GM19351 (cell line): Measurements from ENCODE around the gene IRX2.

Experiments used
- ATAC-seq: cut with Tn5 transposase; IDR thresholded peaks from one replicate; pipeline ENCODE4 v1.9.1; 2021; ENCODE audit warnings: mild to moderate bottlenecking, moderate library complexity; ENCODE audit not compliant: unreplicated experiment

IRX2 gene

DNA sequence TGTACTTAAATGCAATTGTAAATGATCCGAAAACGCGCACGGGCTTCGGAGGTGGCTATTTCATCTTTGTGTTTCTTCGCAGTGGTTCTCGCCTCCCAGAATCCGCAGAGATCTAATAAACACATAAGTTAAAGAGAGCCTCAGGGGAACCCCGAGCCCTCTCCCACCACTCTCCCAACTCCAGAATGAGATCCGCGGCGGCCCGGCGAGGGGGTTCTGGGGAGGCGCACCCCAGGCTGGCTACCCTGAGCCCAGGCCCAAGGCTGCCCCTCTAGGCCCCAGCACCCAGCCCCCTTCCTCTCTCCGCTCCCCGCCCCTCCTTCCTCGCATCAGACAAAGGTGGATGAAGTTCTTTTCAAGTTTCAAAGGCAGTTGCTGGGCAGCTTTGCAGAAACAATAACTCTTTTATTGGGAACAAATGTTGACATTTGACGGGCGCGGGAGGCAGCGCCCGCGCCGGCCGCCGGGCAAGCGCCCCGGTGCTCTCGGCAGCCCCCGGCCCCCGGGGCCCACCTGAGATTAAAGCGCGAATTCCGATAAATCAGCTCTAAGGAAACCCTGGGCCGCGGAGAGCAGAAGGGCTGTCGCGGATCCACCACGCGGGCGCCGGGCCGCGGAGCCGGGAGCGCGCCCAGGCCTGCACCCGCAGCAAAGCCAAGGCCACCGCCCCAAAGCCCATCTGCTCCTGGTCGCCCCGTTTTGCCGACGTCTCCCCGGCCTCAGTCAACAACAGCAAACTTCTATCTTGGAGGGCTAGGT is 8.4 kb downstream of the IRX2 start:
- no peak for ATAC-seq

DNA sequence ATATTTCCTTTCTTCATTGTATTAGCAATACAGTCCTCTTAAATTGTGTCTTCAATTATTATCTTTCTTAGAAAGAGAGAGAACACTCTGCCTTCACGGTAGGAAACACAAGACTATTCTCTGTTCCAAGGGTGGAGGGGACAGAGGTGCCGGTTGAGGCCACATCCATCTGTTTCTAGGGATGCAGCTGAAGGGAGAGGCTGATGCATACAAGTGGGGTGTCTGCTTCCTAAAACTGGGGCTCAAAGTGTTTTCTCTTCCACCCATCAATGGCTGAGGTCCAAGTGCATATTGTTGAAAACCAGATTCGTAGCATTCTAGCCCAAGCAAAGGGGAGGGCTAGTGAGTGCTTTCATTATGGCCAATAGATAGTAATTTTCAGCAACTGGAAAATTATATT is 9.5 kb downstream of the IRX2 start:
- ATAC-seq = no peak

- no peak for ATAC-seq
Measured at GRCh38 chr5:2740876-2741555, 10.5 kb downstream of the IRX2 start.

GRCh38 chr5:2740051-2740875 is 11.2 kb downstream of the IRX2 start:
- no peak for ATAC-seq

DNA sequence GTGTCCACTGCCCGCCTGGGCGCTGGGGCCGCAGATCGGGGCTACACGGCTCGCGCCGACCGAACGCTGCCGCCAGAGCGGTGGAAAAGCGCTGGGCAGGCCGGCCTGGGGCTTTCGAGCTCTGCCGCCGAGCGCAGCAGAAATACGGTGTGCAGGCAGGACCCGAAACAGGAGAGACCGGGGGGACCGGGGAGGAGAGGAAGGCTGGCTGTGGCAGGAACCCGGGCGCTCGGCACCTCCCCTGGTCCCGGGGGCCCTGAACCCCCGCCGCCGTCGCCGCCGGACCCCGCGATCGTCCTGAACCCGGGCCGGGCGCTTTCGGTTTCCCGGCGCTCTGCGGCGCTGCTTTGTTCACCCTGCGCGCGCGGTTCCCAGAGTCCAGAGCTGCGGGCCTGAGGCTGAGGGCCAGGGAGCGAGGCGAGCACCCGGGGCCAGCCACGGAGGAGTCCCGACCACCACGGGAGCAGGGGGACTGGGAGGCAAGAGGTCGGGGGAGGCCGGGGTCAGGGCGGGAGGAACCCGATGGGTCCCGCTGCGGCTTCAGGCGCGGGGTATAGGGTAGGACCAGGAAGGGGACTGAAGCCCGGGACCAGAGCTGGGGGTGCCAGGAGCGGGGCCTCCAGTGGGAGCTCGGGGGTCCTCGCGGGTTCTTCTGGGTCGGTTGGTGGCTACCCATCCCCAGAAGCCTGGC is 12.0 kb downstream of the IRX2 start:
- no peak for ATAC-seq

- ATAC-seq = no peak
Measured at GRCh38 chr5:2738700-2739359, 12.6 kb downstream of the IRX2 start.

- no peak for ATAC-seq
Measured at GRCh38 chr5:2738156-2738699, 13.2 kb downstream of the IRX2 start.

- ATAC-seq = no peak
Measured at GRCh38 chr5:2737273-2738155, 14.0 kb downstream of the IRX2 start.

DNA sequence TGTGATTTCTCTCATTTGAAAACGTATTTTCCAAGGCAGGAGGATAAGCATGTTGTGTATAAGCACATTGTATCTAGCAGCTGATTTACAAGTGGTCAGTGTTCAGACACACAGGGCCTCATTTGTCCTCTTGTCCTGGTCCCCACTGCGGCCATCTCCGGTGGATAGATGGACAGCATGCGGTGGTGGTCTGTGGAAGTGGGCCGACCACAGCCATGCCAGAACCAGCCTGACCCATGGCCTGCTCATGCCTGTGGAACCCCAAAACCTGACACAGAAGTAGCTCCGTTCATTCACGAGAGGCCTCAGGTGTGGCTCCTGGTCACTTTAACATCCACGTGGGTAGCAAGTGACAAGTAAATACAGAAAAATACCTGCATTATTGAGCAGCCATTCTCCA is 14.6 kb downstream of the IRX2 start:
- no peak for ATAC-seq

- no peak for ATAC-seq
Measured at GRCh38 chr5:2735996-2736395, 15.5 kb downstream of the IRX2 start.

DNA sequence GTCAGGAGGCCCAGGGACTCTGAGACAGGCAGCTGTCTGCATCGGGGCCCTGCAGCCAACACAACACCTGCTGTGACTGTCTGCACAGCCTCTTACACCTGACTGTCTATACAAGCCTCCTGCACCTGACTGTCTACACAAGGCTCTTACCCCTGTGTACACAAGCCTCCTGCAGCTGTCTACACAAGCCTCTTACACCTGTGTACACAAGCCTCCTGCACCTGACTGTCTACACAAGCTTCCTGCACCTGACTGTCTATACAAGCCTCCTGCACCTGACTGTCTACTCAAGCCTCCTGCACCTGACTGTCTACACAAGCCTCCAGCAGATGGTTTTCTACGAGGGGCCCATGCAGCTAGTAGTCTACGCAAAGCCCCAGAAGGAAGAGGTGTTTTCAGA is 18.6 kb downstream of the IRX2 start:
- no peak for ATAC-seq

DNA sequence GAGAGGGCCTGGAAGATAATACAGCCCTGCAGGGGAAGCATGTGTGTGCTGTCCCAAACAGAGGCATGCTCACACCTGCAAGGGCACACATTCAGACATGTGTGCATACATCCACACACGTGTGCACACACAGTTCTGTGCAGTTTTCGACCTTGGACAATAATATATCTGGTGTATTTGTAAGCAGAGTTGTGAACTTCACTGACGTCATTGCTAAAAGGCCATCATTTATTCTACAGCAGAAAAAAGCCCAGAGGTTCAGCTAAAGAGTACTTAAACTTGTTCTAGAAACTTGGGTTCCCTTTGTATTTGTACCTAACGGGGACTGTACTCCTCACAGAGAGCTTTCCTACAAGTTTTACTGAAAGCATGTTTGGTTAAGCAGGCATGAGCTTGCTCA is 19.5 kb downstream of the IRX2 start:
- no peak for ATAC-seq

DNA sequence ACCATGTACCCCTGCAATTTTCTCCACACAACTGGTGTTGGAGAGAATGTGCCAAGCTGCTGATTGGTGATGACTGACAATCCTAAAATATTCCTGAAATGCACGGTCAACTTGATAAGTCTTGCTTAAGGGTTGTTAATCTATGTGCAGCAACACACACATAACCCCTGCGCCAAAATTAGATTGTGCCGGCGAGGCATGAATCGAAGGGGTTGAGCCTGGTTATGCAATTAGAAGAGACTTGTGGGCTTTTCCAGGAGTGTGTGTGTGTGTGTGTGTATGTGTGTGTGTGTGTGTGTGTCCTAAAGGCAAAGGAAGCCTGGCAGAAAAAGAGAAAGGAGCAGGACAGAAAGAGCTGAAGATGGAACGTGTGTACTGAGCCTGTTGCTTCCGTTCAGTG is 22.3 kb downstream of the IRX2 start:
- no peak for ATAC-seq

- ATAC-seq = no peak
Measured at GRCh38 chr5:2727550-2727949, 23.9 kb downstream of the IRX2 start.

- ATAC-seq = no peak
Measured at GRCh38 chr5:2725980-2726765, 25.3 kb downstream of the IRX2 start.

DNA sequence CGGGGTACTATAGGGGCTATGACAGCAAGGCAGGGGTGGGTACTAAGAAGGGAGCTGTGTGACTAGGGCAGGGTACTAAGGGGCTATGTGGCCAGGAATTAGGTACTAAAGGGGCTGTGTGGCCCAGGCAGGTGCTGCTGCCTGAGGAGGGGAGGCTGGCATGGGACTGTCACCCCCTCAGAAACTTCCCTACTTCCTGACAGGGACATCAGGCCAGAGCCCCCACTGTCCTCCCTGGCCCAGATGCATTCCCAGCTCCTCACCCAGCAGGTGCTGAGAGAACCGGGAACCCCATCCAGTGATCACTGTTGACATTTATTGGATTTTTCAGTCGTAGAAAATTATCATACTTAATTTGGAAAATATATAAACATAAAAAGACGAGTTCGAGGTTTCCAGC is 26.6 kb downstream of the IRX2 start:
- ATAC-seq = no peak

GRCh38 chr5:2724031-2724581 is 27.4 kb downstream of the IRX2 start:
- ATAC-seq = no peak

DNA sequence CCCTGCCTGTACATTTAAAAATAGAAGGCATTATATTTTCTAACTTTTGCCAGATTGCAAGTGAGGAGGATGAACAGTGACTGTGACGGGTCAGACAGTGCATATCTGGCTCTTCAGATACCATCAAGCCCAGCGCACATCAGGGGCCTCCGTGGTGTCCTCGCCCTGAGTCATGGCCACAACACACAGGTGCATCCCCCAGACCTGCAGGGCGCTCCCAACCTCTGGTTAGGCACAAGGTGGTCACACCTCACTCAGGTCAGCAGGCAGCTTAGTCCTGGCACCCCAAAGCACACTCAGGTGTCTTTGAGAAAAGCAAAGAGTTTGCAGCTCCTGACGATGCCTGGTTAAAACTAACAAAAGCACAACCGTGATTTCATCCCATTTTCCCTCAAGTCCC is 28.6 kb downstream of the IRX2 start:
- no peak for ATAC-seq
